ENCODE results near the gene PARP8.

Gene PARP8

GRCh38 chr5:50712479-50712878 is 46.0 kb downstream of the PARP8 start:
- no peak overlapping the region for H3K4me2 ChIP-seq (ENCODE audit: low read length)
- H3K9ac ChIP-seq (ENCODE audit: low read depth, low read length) = no peak overlapping the region
- H3K4me3 ChIP-seq (ENCODE audit: low read length) = no peak overlapping the region
- no peaks in the 10 kb centered on the region for H3K36me3 ChIP-seq (ENCODE audit: insufficient read depth, low read length)
- no peaks in the 10 kb centered on the region for H3K27me3 ChIP-seq (ENCODE audit: control insufficient read depth, insufficient read depth, low read length)
- no peaks in the 10 kb centered on the region for H3K9me3 ChIP-seq (replicated peaks; ENCODE audit: low read length)
- peaks cover 8% of the 10 kb centered on the region for H3K4me1 ChIP-seq (ENCODE audit: control insufficient read depth, insufficient read depth, low read length)

- H3K9ac ChIP-seq (ENCODE audit: low read depth, low read length) = no peak overlapping the region
- H3K4me3 ChIP-seq (ENCODE audit: low read length) = no peak overlapping the region
- H3K36me3 ChIP-seq (ENCODE audit: insufficient read depth, low read length) = no peaks in the 10 kb centered on the region
- no peak overlapping the region for H3K4me2 ChIP-seq (ENCODE audit: low read length)
- H3K27me3 ChIP-seq (ENCODE audit: control insufficient read depth, insufficient read depth, low read length) = no peaks in the 10 kb centered on the region
- no peaks in the 10 kb centered on the region for H3K9me3 ChIP-seq (replicated peaks; ENCODE audit: low read length)
- H3K4me1 ChIP-seq (ENCODE audit: control insufficient read depth, insufficient read depth, low read length) = no peaks in the 10 kb centered on the region
These were observed 48.6 kb downstream of the PARP8 start for GRCh38 chr5:50715001-50715400.

- Histone ChIP-seq H3K4me2 (ENCODE audit: low read length) (no peak overlapping the region), H3K4me1 (ENCODE audit: control insufficient read depth, insufficient read depth, low read length) (no peaks in the 10 kb centered on the region), H3K36me3 (ENCODE audit: insufficient read depth, low read length) (no peaks in the 10 kb centered on the region), H3K27me3 (ENCODE audit: control insufficient read depth, insufficient read depth, low read length) (no peaks in the 10 kb centered on the region), H3K9me3 (replicated peaks; ENCODE audit: low read length) (no peaks in the 10 kb centered on the region), H3K9ac (ENCODE audit: low read depth, low read length) (no peak overlapping the region), H3K4me3 (ENCODE audit: low read length) (no peak overlapping the region)
These were observed 49.7 kb downstream of the PARP8 start for GRCh38 chr5:50716134-50716533.

GRCh38 chr5:50717651-50718050 is 51.2 kb downstream of the PARP8 start:
- H3K9ac ChIP-seq (ENCODE audit: low read depth, low read length) = no peak overlapping the region
- no peak overlapping the region for H3K4me3 ChIP-seq (ENCODE audit: low read length)
- H3K9me3 ChIP-seq (replicated peaks; ENCODE audit: low read length) = no peaks in the 10 kb centered on the region
- H3K4me2 ChIP-seq (ENCODE audit: low read length) = no peak overlapping the region
- H3K36me3 ChIP-seq (ENCODE audit: insufficient read depth, low read length) = no peaks in the 10 kb centered on the region
- H3K4me1 ChIP-seq (ENCODE audit: control insufficient read depth, insufficient read depth, low read length) = no peaks in the 10 kb centered on the region
- H3K27me3 ChIP-seq (ENCODE audit: control insufficient read depth, insufficient read depth, low read length) = no peaks in the 10 kb centered on the region

GRCh38 chr5:50720061-50720710 is 53.7 kb downstream of the PARP8 start:
- Histone ChIP-seq H3K9me3 (replicated peaks; ENCODE audit: low read length) (no peaks in the 10 kb centered on the region), H3K4me1 (ENCODE audit: control insufficient read depth, insufficient read depth, low read length) (no peaks in the 10 kb centered on the region), H3K27me3 (ENCODE audit: control insufficient read depth, insufficient read depth, low read length) (no peaks in the 10 kb centered on the region), H3K4me2 (ENCODE audit: low read length) (no peak overlapping the region), H3K4me3 (ENCODE audit: low read length) (no peak overlapping the region), H3K9ac (ENCODE audit: low read depth, low read length) (no peak overlapping the region), H3K36me3 (ENCODE audit: insufficient read depth, low read length) (no peaks in the 10 kb centered on the region)

GRCh38 chr5:50722223-50722622 is 55.8 kb downstream of the PARP8 start:
- Histone ChIP-seq H3K9me3 (replicated peaks; ENCODE audit: low read length) (no peaks in the 10 kb centered on the region), H3K36me3 (ENCODE audit: insufficient read depth, low read length) (no peaks in the 10 kb centered on the region), H3K4me1 (ENCODE audit: control insufficient read depth, insufficient read depth, low read length) (peaks cover 9% of the 10 kb centered on the region), H3K27me3 (ENCODE audit: control insufficient read depth, insufficient read depth, low read length) (no peaks in the 10 kb centered on the region), H3K4me3 (ENCODE audit: low read length) (no peak overlapping the region), H3K9ac (ENCODE audit: low read depth, low read length) (no peak overlapping the region), H3K4me2 (ENCODE audit: low read length) (no peak overlapping the region)

GRCh38 chr5:50724262-50724661 is 57.8 kb downstream of the PARP8 start:
- H3K9ac ChIP-seq (ENCODE audit: low read depth, low read length) = no peak overlapping the region
- no peaks in the 10 kb centered on the region for H3K9me3 ChIP-seq (replicated peaks; ENCODE audit: low read length)
- H3K27me3 ChIP-seq (ENCODE audit: control insufficient read depth, insufficient read depth, low read length) = no peaks in the 10 kb centered on the region
- H3K4me3 ChIP-seq (ENCODE audit: low read length) = no peak overlapping the region
- H3K4me1 ChIP-seq (ENCODE audit: control insufficient read depth, insufficient read depth, low read length) = peaks cover 14% of the 10 kb centered on the region
- no peak overlapping the region for H3K4me2 ChIP-seq (ENCODE audit: low read length)
- no peaks in the 10 kb centered on the region for H3K36me3 ChIP-seq (ENCODE audit: insufficient read depth, low read length)

- peaks cover 14% of the 10 kb centered on the region for H3K4me1 ChIP-seq (ENCODE audit: control insufficient read depth, insufficient read depth, low read length)
- no peaks in the 10 kb centered on the region for H3K36me3 ChIP-seq (ENCODE audit: insufficient read depth, low read length)
- H3K4me3 ChIP-seq (ENCODE audit: low read length) = no peak overlapping the region
- no peak overlapping the region for H3K4me2 ChIP-seq (ENCODE audit: low read length)
- H3K9ac ChIP-seq (ENCODE audit: low read depth, low read length) = no peak overlapping the region
- no peaks in the 10 kb centered on the region for H3K9me3 ChIP-seq (replicated peaks; ENCODE audit: low read length)
- H3K27me3 ChIP-seq (ENCODE audit: control insufficient read depth, insufficient read depth, low read length) = no peaks in the 10 kb centered on the region
These were observed 59.5 kb downstream of the PARP8 start for GRCh38 chr5:50725800-50726474.

GRCh38 chr5:50726475-50727148 is 60.2 kb downstream of the PARP8 start:
- H3K4me2 ChIP-seq (ENCODE audit: low read length) = peak overlapping the region; percentile 67
- no peak overlapping the region for H3K4me3 ChIP-seq (ENCODE audit: low read length)
- no peaks in the 10 kb centered on the region for H3K9me3 ChIP-seq (replicated peaks; ENCODE audit: low read length)
- H3K4me1 ChIP-seq (ENCODE audit: control insufficient read depth, insufficient read depth, low read length) = peaks cover 14% of the 10 kb centered on the region
- no peaks in the 10 kb centered on the region for H3K27me3 ChIP-seq (ENCODE audit: control insufficient read depth, insufficient read depth, low read length)
- H3K36me3 ChIP-seq (ENCODE audit: insufficient read depth, low read length) = no peaks in the 10 kb centered on the region
- no peak overlapping the region for H3K9ac ChIP-seq (ENCODE audit: low read depth, low read length)

GRCh38 chr5:50727149-50727496 is 60.7 kb downstream of the PARP8 start:
- no peaks in the 10 kb centered on the region for H3K36me3 ChIP-seq (ENCODE audit: insufficient read depth, low read length)
- H3K9me3 ChIP-seq (replicated peaks; ENCODE audit: low read length) = no peaks in the 10 kb centered on the region
- no peaks in the 10 kb centered on the region for H3K27me3 ChIP-seq (ENCODE audit: control insufficient read depth, insufficient read depth, low read length)
- peak overlapping the region; percentile 67 for H3K4me2 ChIP-seq (ENCODE audit: low read length)
- peak overlapping the region; percentile 7 for H3K9ac ChIP-seq (ENCODE audit: low read depth, low read length)
- no peak overlapping the region for H3K4me3 ChIP-seq (ENCODE audit: low read length)
- H3K4me1 ChIP-seq (ENCODE audit: control insufficient read depth, insufficient read depth, low read length) = peaks cover 14% of the 10 kb centered on the region

GRCh38 chr5:50727845-50728244 is 61.4 kb downstream of the PARP8 start:
- Histone ChIP-seq H3K9me3 (replicated peaks; ENCODE audit: low read length) (no peaks in the 10 kb centered on the region), H3K4me1 (ENCODE audit: control insufficient read depth, insufficient read depth, low read length) (peaks cover 14% of the 10 kb centered on the region), H3K4me3 (ENCODE audit: low read length) (no peak overlapping the region), H3K4me2 (ENCODE audit: low read length) (no peak overlapping the region), H3K9ac (ENCODE audit: low read depth, low read length) (no peak overlapping the region), H3K36me3 (ENCODE audit: insufficient read depth, low read length) (no peaks in the 10 kb centered on the region), H3K27me3 (ENCODE audit: control insufficient read depth, insufficient read depth, low read length) (no peaks in the 10 kb centered on the region)

- H3K4me1 ChIP-seq (ENCODE audit: control insufficient read depth, insufficient read depth, low read length) = peaks cover 14% of the 10 kb centered on the region
These were observed 63.9 kb downstream of the PARP8 start for GRCh38 chr5:50730336-50730735.

More at GRCh38 chr5:50730336-50730735, 63.9 kb downstream of the PARP8 start:
- H3K9ac ChIP-seq (ENCODE audit: low read depth, low read length) = no peak overlapping the region
- no peak overlapping the region for H3K4me3 ChIP-seq (ENCODE audit: low read length)
- H3K27me3 ChIP-seq (ENCODE audit: control insufficient read depth, insufficient read depth, low read length) = no peaks in the 10 kb centered on the region
- H3K36me3 ChIP-seq (ENCODE audit: insufficient read depth, low read length) = no peaks in the 10 kb centered on the region
- H3K4me2 ChIP-seq (ENCODE audit: low read length) = no peak overlapping the region
- no peaks in the 10 kb centered on the region for H3K9me3 ChIP-seq (replicated peaks; ENCODE audit: low read length)

Measured in skeletal muscle satellite cell (primary cell).